NCI-H1105 (cell line): ENCODE results near the gene MTMR3.
"Not testable (repeated sequence)": the region's sequence is repeated elsewhere in the genome, so short reads cannot be mapped to it uniquely, and the experiment has no call there.

ENCODE experiments used
- DNase-seq: peaks from one replicate; lab custom pipeline; 2025; lab: John Stamatoyannopoulos, UW

Gene MTMR3

DNA sequence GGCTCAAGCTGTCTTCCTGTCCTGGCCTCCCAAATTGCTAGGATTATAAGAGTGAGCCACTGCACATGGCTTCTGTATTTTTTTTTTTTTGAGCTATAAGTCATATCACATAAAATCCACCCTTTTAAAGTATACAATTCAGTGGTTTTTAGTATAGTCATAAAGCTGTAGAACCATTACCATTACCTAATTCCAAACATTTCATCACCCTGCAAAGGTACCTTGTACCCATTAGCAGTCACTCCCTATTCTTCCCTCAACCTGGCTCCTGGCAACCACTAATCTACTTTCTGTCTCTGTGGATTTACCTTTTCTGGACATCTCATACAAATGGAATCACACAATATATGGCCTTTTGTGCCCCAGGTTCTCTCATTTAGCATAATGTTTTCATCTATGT lies 84.5 kb downstream of the MTMR3 start:
- DNase-seq, result no peak

DNA sequence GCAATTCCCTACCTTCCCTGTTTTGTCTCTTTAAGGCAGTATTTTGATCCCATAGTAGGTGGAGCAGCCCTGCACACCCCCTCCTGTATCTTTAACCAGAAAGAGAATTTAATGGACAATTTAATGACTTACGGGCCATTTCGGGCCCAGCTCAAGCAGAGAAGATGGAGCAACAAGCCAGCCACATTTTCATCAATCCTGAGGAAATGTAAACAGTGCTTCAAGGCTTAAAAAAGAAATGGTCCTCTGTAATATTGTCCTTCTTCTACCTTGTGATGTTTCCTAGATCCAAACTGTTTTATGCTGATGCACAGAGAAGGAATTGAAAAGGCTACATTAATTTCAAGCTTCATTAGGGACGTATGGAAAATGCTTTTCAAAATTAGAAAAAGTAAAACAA lies 88.6 kb downstream of the MTMR3 start:
- no peak for DNase-seq

DNA sequence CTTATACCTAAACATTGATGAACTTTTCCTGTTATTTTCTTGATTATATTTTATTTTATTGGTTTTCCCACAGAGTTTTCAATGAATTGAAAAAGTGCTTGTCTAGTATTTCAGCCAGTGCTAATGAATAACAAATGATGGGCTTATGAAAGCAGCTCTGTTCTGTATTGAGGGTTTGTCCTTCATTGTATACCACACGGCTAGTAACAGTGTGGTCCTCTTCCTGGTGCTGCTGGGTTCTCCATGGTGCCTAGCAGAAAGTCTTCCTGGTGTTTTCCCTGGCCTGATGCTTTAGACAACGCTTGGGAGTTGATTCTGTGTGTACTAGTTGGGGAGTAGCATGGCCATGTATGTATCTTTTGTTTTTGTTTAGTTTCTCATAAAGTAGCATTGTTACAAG lies 89.1 kb downstream of the MTMR3 start:
- no peak for DNase-seq

DNA sequence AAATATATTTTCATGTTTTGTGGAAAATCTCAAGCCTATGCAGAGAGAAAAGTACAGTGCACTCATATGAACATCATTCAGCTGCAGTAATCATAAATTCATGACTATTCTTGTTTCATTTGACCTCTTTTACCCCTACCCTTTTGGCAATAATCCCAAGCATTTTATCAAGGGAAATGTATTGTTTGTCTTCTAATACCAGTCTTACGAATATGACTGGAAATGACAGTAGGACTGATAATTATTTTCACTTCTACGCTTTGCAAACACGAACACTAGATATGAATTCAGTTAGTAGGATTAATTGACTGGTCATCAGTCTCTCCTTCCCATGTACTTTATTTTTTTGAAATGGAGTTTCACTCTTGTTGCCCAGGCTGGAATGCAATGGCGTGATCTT lies 90.3 kb downstream of the MTMR3 start:
- no peak for DNase-seq

DNA sequence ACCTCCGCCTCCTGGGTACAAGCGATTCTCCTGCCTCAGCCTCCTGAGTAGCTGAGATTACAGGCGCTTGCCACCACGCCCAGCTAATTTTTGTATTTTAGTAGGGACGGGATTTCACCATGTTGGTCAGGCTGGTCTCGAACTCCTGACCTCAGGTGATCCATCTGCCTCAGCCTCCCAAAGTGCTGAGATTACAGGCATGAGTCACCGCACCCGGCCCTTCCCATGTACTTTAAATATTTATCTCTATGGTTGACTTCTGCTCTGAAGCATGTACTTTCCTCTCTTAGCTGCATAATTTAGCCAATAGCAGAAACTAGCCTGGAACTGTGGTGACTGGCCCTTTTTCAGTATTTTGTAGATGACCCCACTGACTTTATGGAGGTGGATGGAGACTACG lies 90.7 kb downstream of the MTMR3 start:
- not testable (repeated sequence) for DNase-seq

DNA sequence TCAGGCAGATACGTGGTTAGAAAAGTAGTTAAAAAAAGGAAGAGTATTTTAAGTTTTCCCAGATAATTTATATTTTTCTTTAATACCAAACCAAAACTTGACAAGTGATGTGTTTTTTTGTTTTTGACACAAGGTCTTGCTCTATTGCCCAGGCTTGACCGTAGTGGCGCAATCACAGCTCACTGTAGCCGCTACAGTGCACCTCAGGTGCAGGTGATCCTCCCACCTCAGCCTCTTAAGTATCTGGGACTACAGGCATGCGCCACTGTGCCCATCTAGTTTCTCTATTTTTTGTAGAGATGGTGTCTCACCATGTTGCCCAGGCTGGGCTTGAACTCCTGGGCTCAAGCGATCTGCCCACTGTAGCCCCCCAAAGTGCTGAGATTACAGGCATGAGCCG lies 92.5 kb downstream of the MTMR3 start:
- no peak for DNase-seq

DNA sequence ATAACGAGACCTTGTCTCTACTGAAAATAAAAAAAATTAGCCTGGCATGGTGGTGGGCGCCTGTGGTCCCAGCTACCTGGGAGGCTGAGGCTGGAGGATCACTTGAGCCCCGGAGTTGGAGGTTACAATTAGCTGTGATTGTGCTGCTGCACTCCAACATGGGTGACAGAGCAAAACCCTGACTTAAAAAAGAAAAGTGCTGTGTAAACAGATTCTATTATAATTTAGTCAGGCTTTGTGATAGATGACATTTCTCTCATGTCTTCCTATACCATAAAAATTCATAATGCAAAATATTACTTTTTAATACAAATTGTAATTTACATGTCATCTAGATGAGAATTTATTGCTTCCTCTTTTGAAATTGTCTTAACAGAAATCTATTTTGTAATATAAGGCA lies 94.1 kb downstream of the MTMR3 start:
- no peak for DNase-seq

DNA sequence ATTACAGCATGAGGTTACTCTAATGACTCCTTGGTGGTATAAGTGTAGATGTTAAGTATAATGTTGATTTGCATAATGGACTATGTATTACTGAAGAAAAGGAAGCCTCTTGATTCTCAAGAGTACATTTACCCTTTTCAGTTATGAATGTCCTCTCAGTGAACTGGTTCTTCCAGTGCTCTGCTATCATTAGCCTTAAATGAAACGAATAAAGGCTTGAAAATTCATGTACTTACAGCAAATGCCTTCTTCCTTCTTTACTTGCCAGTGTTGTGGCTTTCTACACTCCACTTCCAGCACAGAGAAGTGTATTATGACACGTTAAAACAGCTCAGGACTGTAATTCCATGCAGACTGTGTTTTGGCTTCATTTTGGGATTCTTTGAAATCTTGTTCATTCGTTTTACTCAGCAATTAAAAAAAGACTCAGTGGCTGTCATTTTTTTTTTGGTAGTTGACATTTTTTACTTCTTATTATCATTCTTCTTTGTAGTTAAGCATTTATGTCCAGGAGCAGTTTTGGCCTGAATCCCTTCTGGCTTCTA lies 96.9 kb downstream of the MTMR3 start:
- no peak for DNase-seq

DNA sequence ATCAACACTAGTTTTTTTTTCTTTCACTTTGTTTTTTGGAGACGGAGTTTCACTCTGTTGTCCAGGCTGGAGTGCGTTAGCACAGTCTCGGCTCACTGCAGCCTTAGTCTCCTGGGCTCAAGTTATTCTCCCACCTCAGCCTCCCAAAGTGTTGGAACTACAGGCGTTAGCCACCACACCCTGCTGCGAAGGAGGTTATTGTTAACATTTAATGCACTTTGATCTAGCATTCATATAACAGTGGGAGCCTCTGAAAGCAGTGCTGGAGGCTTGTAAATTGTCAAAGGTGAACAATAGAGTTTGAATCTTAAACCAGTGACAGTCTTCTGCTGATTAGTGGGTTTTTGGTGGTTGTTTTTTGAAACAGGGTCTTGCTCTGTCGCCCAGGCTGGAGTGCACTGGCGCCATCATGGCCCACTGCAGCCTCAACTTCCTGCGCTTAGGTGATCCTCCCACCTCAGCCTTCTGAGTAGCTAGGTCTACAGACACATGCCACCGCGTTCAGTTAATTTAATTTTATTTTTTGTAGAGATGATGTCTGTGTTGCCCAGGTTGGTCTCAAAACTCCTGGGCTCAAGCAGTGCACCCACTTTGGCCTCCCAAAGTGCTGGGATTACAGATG lies 100.4 kb downstream of the MTMR3 start:
- no peak for DNase-seq

DNA sequence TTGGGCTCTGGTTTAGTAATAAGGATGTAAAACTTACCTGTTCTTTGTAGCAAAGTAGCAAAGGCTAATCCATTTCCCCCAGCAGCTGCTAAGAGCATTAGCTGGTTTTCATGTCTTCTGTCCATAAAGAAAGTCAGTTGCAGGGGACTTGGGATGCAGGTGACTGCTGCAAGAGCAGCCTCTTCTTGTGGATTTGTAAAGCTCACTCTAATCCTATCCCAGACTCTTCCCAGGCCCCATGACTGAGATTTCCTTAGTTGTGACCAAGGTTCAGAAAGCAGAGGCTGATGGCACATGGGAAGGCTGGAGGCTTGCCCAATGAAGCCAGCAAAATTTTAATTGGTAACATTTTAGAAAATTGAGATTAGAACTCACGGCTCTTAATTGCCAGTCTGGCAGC lies 102.9 kb downstream of the MTMR3 start:
- DNase-seq, result no peak

DNA sequence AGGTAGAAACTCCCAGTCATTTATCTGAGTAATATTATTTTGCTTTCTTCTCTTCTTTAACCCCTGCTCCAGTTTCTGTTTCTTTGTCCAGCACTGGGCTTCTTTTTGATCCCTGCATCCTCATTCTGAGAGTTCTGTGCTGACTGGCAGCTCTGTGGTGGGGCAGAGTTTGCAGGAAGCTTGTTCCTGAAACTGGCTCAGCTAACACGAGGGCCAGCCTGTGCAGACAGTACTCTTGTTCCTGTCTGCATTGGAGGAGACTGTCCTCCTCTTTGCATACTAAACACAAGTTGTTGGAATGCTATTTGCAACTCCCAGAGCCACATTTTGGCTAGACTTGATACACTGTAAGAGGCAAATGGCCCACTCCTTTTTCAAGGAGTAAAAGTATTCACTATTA lies 104.2 kb downstream of the MTMR3 start:
- DNase-seq, result no peak

DNA sequence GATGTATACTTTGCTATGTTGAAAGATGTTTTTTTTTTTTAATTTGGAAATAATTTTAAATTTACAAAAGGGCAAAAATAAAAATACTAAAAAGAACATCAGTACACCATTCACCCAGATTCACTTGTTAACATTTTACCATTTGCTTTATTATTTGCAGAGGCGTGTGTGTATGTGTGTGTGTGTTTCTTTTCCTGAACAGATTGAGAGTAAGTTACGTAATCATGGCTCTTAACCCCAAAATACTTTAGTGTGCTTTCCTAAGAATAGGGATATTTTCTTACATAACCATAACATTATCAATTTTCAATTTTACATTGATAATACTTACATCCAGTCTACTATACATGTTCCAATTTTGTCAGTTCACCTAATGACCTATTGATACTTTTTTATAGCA lies 105.7 kb downstream of the MTMR3 start:
- no peak for DNase-seq

DNA sequence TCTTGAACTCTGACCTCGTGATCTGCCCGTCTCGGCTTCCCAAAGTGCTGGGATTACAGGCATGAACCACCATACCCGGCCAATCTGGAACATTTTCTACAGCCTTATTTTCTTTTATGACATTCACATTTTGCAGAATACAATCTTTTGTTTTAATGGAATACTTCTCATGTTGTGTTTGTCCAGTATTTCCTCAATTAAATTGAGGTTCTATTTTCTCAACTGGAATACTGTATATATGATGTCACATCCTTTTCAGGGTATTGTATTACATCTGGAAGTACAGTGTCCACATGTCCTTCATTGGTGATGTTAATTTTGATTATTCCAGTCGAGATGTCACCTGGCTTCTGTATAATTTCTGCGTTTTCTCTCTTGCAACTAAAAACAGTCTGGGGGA lies 106.5 kb downstream of the MTMR3 start:
- DNase-seq, result no peak

DNA sequence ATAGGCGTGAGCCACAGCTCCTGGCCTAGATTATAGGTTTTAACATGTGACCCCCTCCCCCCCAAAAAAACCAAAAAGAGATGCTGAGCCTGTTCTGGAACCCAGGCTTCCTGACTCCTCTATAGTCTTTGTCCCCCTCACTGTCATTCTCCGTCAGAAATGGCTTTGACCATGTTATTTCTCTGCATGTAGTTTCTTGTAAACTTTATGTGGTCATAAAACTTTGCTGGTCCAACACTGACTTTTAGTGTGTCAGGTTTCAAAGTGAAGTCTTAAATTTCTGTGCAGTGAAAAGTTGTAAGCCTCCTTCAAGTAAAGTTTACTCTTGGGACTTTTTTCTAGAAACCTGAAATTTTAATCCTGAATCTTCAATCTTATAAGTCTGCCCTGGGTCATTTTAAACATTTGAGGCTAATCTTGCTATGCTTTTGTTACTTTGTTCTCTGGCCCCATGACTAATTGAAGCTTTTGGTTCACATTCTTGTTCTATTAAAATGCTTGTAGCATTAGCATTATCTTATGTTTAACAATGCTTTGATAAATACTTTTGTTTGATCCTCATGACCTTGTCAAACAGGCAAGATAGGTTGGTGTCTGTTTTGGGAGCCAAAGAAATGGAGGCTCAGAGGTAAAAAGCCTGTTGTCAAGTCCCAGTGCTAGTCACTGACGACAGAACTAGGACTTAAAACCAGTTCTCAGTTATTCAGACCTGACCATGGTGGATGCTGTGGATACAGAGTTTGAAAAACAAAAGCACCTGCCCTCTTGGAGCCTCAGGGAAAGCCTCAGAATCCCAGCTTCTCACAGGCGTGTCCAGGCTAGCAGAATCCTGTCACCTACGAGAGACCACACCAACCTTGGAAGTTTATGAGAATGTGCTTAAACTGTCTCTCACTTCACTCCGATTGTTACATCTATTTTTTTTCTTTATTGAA lies 109.6 kb downstream of the MTMR3 start:
- DNase-seq, result no peak

DNA sequence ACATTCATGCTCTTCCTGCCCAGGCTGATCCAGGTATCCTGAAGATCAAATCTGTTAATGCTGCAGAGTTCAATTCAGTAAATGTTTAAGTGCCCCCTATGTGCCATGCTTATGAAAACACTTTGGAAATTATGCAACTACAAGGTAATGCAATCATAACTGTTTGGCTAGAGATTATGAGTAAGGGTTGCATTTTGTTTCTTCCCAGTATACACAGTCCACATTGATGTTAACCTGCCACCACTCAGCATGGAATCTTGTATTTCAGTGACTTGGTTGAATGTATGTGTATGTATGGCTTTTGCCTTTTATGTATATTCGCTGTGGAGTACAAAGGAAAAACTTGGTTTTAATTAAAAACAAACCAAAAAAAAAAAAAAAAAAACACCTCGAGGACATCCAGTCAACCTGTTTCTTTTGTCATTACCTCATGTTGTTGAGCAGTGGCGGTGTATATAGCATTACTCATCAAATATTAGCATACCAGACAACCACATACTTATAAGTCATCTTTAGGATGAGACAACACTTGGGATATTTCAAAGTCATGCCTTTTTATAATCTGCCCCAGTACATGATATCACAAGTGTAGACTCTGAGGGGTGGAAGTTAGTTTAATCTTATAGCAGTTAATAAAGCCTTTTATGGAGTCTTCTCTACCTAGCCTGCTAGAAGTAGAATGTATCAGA lies 111.2 kb downstream of the MTMR3 start:
- no peak for DNase-seq

DNA sequence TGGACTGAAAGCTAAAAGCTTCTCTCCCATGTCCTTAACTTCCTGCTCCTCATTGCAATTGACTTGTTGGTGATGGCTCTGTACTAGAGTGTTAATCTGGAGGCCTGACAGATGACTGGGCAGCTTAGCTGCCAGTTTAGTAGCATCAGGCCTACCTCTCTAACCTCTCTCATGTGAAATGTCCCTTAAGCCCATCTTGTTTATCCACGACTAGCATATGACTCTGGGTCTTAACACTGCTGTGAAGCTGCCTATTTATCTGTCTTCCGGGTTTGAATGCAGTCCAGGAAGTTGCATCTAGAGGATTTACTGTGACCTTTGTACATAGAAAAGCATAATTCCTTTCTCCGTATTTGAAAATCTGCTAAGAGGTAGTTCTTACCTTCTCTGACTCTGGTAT lies 112.0 kb downstream of the MTMR3 start:
- DNase-seq, result no peak

DNA sequence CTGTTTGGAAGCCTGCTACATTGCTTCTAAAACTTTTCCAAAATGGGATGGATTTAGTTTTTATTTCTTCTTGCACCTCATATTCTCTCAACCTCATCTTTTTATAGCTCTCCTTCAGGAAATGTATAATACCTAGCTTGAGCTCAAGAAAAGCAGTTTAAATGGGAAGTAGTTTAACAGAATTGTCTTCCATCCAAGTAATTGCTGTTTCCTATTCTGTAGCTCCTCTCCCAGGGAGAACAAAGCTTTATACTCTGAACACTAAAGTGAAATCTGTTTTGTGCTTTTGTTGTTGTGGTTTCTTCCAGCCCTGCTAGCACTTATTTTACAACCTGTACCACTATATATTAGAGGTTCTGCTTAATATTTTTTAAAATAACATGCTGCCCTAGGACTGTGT lies 114.1 kb downstream of the MTMR3 start:
- no peak for DNase-seq

DNA sequence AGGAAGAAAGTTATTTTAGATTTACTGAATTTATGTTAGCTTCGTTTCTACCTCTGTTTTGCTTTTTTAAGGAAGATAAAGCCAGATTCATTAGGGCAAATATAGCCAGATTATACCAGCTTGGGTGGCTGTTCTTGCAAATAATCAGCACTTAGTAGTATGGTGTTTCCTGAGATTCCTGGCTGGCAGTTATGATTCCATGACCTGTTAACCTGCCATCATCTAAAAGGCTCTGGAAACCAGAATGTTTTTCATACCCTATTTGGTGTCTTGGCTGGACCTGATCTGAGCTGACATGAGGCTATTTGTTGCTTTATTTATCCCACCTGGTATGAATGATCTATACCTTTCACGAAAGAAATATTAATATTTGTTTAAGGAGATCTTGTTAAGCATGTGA lies 114.5 kb downstream of the MTMR3 start:
- DNase-seq, result no peak

DNA sequence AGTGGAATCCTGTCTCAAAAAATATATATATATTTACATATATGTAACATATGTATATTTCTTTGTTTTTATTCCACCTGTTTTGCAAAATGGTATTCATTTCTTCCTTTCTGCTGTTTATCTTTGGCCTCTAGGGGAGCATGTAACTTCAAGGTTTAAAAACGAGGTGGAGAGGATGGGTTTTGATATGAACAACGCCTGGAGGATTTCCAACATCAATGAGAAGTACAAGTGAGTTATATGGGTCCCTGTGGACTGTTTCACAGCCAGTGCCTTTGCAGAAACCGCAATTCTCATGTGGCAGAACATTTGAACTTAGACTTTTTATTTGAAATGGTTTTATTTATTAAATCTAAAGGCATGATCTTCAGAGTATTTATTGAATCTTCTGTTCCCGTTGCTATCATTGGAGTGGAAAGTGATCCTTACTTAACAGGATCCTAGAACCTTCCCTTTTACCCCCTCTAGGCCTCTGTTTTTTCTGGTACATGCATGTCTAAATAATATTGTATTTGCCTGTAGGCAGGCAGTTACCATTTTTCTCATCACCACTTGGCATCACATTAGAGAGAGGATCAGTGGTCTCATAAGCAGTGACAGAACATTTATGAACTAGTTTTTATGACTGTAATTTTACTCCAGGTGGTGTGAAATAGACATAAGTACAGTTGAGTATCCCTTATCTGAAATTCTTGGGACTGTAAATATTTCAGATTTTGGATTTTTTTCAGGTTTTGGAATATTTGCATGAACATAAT lies 115.8 kb downstream of the MTMR3 start:
- DNase-seq, result no peak

DNA sequence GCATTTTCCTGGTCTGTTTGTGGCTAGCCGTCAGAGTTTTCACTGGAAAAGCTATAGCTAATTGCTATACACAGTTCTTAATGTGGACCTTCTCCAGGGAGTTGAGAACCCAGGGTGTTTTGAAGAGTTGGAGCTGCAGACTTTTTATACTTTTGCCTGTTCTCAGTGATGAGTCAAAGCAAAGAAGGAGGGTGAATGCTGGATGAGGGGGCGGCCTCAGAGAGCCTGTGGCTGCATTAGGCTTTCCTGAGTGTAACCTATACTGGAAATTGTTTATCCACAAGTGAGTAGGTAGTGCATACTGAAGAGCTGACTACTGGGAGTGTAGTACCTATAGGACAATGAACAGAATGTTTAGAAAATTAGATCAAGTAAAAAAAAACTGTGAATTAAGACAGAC lies 117.6 kb downstream of the MTMR3 start:
- no peak for DNase-seq

DNA sequence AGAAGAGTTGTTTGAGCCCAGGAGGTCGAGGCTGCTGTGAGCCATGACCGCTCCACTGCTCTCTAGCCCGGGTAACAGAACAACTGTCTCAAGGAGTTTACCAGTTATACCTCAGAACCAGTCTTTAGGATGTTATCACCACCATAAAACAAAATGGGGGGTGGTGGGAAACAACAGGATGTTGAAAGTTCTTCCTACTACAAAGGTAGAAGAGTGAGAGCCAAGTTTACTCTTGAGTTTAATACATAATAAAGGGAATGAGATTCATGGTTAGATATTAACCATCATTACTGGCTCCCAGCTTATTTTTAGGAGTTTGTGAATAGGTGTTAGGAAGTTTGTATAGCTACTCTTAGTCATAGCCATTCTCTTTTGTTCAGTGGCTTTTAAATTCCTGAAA lies 118.5 kb downstream of the MTMR3 start:
- DNase-seq, result no peak

DNA sequence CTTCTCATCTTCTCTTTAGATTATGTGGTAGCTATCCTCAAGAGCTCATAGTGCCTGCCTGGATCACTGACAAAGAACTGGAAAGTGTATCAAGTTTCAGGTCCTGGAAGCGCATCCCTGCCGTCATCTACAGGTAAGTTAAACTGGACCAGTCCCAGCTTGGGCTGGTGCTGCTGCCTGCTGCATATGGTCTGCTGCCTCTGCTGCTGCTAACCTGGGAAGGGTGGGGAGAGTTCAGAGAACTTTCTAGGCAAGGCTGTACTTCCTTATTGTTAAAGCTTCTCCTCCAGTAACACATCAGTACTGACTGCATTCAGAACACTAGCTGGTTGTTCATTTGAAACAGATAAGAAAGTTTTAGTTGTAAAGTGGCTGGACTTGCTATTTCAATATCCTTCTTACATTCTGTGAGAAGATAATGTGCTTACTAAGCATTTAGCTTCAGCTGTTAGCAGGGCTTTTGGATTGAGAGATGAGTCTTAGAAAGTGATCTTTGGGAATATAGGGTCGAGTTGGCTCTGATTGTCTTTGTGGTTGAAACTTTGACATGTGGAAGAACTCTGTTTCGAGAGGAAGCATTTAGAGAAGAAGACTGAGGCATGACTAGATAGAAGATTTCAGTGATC lies 120.0 kb downstream of the MTMR3 start:
- DNase-seq, result no peak
